Lung (tissue), 12 donors: Measurements from ENCODE around the gene DRC7. TPM values are rescaled to one million over a fixed set of nuclear protein-coding genes. Genes with fewer than 3 reads are reported as not detected.

Experiments
- ATAC-seq: fragments of 200-7000 bp; cut with Tn5 transposase; one replicate; pipeline ENCODE4 v1.9.1; 2020; ENCODE audit warnings: moderate number of reproducible peaks; ENCODE audit not compliant: insufficient read depth, low FRiP score
- DNase-seq, 3 donors: peaks; one replicate each; pipeline ENCODE4 v3.0.0-alpha.2; 2013 to 2017
- H3K27ac ChIP-seq, 2 donors: one replicate each; pipeline ENCODE4 v1.5.1; 2013; ENCODE audit warnings: mild to moderate bottlenecking in 2 of 2, moderate library complexity in 2 of 2, control low read depth in 1 of 2, inconsistent platforms in 1 of 2, low read depth in 1 of 2, low read length in 1 of 2
- H3K27me3 ChIP-seq, 3 donors: one replicate each; pipeline ENCODE4 v1.5.1; 2013; ENCODE audit warnings: low read length in 2 of 3; ENCODE audit not compliant: control insufficient read depth in 3 of 3, insufficient read depth in 3 of 3
- H3K36me3 ChIP-seq, 4 donors: one replicate each; pipeline ENCODE4 v1.5.1; 2013; ENCODE audit warnings: low read length in 4 of 4, mild to moderate bottlenecking in 1 of 4, moderate library complexity in 1 of 4; ENCODE audit not compliant: control insufficient read depth in 4 of 4, insufficient read depth in 4 of 4
- H3K4me1 ChIP-seq, 5 donors: one replicate each; pipeline ENCODE4 v1.5.1; 2013; ENCODE audit warnings: low read length in 5 of 5, mild to moderate bottlenecking in 2 of 5, moderate library complexity in 1 of 5; ENCODE audit not compliant: control insufficient read depth in 5 of 5, insufficient read depth in 5 of 5
- H3K4me3 ChIP-seq: one replicate; pipeline ENCODE4 v1.5.1; 2013; ENCODE audit warnings: mild to moderate bottlenecking, control low read depth, moderate library complexity
- H3K9ac ChIP-seq, 2 donors: one replicate each; pipeline ENCODE4 v1.5.1; 2013; ENCODE audit warnings: low read length in 2 of 2, control low read depth in 1 of 2; ENCODE audit not compliant: insufficient read depth in 1 of 2
- H3K9me3 ChIP-seq, 4 donors: one replicate each; pipeline ENCODE4 v1.5.1; 2013; ENCODE audit warnings: low read length in 3 of 4, mild to moderate bottlenecking in 1 of 4, moderate library complexity in 1 of 4; ENCODE audit not compliant: control insufficient read depth in 4 of 4, insufficient read depth in 3 of 4
- CTCF ChIP-seq: IDR thresholded peaks from 2 replicates; pipeline ENCODE4 v1.5.1; 2012; ENCODE audit warnings: mild to moderate bottlenecking; ENCODE audit errors: control extremely low read depth, extremely low read depth
- WGBS, 2 donors: extraction: QIAGEN DNeasy Blood & Tissue Kit; methylation state at CpG; one replicate each; pipeline ENCODE4 v1.1.7; 2013; 5-methylcytosine and 5-hydroxymethylcytosine counted together
- polyA plus RNA-seq, 2 donors: library from polyadenylated mRNA; stranded (reverse); fragments of 200-250 nt; gene quantifications; one replicate each; pipeline ENCODE4 v1.2.1, GENCODE V29; 2013
- total RNA-seq, 2 donors: library from RNA; depleted of rRNA in 1 of 2; stranded (reverse); fragments of >200 nt in 1 of 2; gene quantifications; one replicate each; pipeline ENCODE4 v1.2.1, GENCODE V29; 2014 to 2021
- donor health status: control.
- donor health status: control.
- donor health status: Bipolar disorder and iron deficiency.
- donor health status: healthy.
- donor health status: DM: yes; HTN: yes; CAD: no.

The DRC7 gene
- total and polyA plus RNA-seq, 4 donors: 2.5 to 10.9 (median 6.4) TPM

- Histone ChIP-seq H3K9me3 (no peaks in the 10 kb centered on the region), H3K9ac (no peak overlapping the region), H3K36me3 (peaks cover 0 to 32% (median 2%) of the 10 kb centered on the region in 4 donors)
Measured at GRCh38 chr16:57749101-57749692, 54.6 kb downstream of the DRC7 start.

GRCh38 chr16:57749856-57750452 is 55.3 kb downstream of the DRC7 start:
- Histone ChIP-seq H3K9me3 (no peaks in the 10 kb centered on the region), H3K27ac (no peak overlapping the region), H3K9ac (no peak overlapping the region), H3K27me3 (no peaks in the 10 kb centered on the region), H3K4me1 (no peaks in the 10 kb centered on the region), H3K4me3 (no peak overlapping the region), H3K36me3 (peaks cover 0 to 33% (median 0%) of the 10 kb centered on the region in 4 donors)
- DNase-seq: no peak
- ATAC-seq: no peak
- no peak for TF ChIP-seq CTCF
- 89 to 90% methylated on average over 5 of the region's 5 CpGs for WGBS, 2 donors

More at GRCh38 chr16:57749101-57749692, 54.6 kb downstream of the DRC7 start:
- no peak overlapping the region for H3K27ac ChIP-seq
- no peak for ATAC-seq
- no peak for DNase-seq
- no peaks in the 10 kb centered on the region for H3K27me3 ChIP-seq
- no peak for TF ChIP-seq CTCF
- H3K4me1 ChIP-seq: no peaks in the 10 kb centered on the region
- WGBS, 2 donors: 95 to 97% methylated on average over 3 of the region's 3 CpGs
- H3K4me3 ChIP-seq: no peak overlapping the region

- Histone ChIP-seq H3K9ac (no peak overlapping the region), H3K4me1 (no peaks in the 10 kb centered on the region), H3K27ac (no peak overlapping the region), H3K36me3 (peaks cover 0 to 42% (median under 1%) of the 10 kb centered on the region in 4 donors), H3K4me3 (no peak overlapping the region), H3K27me3 (no peaks in the 10 kb centered on the region), H3K9me3 (no peaks in the 10 kb centered on the region)
- TF ChIP-seq CTCF: no peak
- ATAC-seq (no peak), DNase-seq (no peak)
- WGBS, 2 donors: 93 to 95% methylated on average over 24 of the region's 24 CpGs
Measured at GRCh38 chr16:57750796-57751538, 56.4 kb downstream of the DRC7 start.
